ENCODE measurements around the gene GPS2. TPM values are rescaled to one million over a fixed set of nuclear protein-coding genes. Genes with fewer than 3 reads are reported as not detected.

The GPS2 gene
- total and polyA plus RNA-seq, 10 of the 15 experiments (the other 5 are each of a cell fraction or from before 2014, with no cell fraction given): 10.2 to 96.4 (median 42.5) TPM

- ChIA-PET POLR2A (no interaction called here), CTCF (interaction anchor here (0.7 to 1.5 kb wide), 5 partner anchors 7 to 83 kb away, joined by 3 read pairs; partner anchors contain the start of genes ACAP1 and PHF23), RAD21 (ENCODE audit: unreplicated experiment) (no interaction called here), SMC1A (ENCODE audit: uncharacterized antibody, unreplicated experiment) (interaction anchor here (1.1 kb wide), 1 partner anchor 23 kb away, joined by 3 read pairs; no protein-coding TSS in a partner anchor)
- peaks cover 9 to 41% of the 10 kb centered on the region in 2 experiments for H3K36me3 ChIP-seq (ENCODE audit: control insufficient read depth in 2 of 2, insufficient read depth in 2 of 2, low read length in 1 of 2)
- no peak for DNase-seq (ENCODE audit: low read depth, low spot score)
- no peak overlapping the region for H3K27ac ChIP-seq (ENCODE audit: control insufficient read depth, insufficient read depth)
- no peaks in the 10 kb centered on the region for H3K27me3 ChIP-seq (replicated peaks in 1 of 2; ENCODE audit: control insufficient read depth in 2 of 2, insufficient read depth in 2 of 2, low read length in 1 of 2)
- no peak overlapping the region for H3K4me2 ChIP-seq (ENCODE audit: control insufficient read depth, insufficient read depth)
- no TSS peak for BruUV-seq (replicated peaks)
- no peak for ATAC-seq
- peaks cover 4% of the 10 kb centered on the region for H3K4me1 ChIP-seq (ENCODE audit: control insufficient read depth, insufficient read depth, low read length)
- no peak for FAIRE-seq
- intact Hi-C loops (cut with micrococcal nuclease; ENCODE audit: unreplicated experiment) (no loop called here), in situ Hi-C loops (cut with MboI) (no loop called here)
- no peak overlapping the region for H3K9ac ChIP-seq (ENCODE audit: control insufficient read depth, insufficient read depth, low read length)
- H4K20me1 ChIP-seq (ENCODE audit: control insufficient read depth, insufficient read depth): no peaks in the 10 kb centered on the region
- H2AFZ ChIP-seq (ENCODE audit: control insufficient read depth, low read depth, low read length): no peak overlapping the region
- 94% methylated on average over 22 of the region's 22 CpGs for WGBS (ENCODE audit: insufficient coverage, insufficient replicate concordance, low lambda C conversion rate, missing lambda C conversion rate)
- H3K79me2 ChIP-seq (ENCODE audit: control insufficient read depth, insufficient read depth, low read length): peaks cover 2% of the 10 kb centered on the region
- no peak for TF ChIP-seq RBBP5 (conservative IDR thresholded peaks at IDR 0.05)
- no peaks in the 10 kb centered on the region for H3K9me3 ChIP-seq (replicated peaks; ENCODE audit: control insufficient read depth, insufficient read depth, low read length)
- H3K4me3 ChIP-seq: no peak overlapping the region
Observed at GRCh38 chr17:7322520-7323194, 7.5 kb upstream of the GPS2 start.

DNA sequence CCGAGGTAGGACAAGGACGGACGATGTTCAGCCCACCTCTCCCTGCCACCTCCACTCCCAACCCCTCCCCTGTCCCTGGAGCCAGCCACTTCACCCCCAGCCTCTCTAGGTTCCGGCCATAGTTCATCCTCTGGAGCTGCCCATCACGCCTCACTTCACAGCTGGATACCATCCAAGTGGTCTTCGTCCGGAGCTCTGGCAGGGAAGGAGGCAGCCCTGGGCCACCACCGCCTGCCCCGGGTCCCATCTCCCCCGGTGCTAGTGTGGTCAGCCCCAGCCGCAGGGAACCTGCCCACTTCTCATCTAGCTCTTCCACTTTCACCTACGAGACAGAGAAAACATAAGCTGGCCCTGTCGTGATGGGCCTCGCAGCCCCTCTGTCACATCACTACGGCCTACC lies 6.3 kb upstream of the GPS2 start:
- Histone ChIP-seq H3K36me3 (ENCODE audit: control insufficient read depth in 2 of 2, insufficient read depth in 2 of 2, low read length in 1 of 2) (peaks cover 9 to 43% of the 10 kb centered on the region in 2 experiments), H3K4me2 (ENCODE audit: control insufficient read depth, insufficient read depth) (no peak overlapping the region), H2AFZ (ENCODE audit: control insufficient read depth, low read depth, low read length) (no peak overlapping the region), H3K27me3 (replicated peaks in 1 of 2; ENCODE audit: control insufficient read depth in 2 of 2, insufficient read depth in 2 of 2, low read length in 1 of 2) (no peaks in the 10 kb centered on the region), H3K79me2 (ENCODE audit: control insufficient read depth, insufficient read depth, low read length) (no peaks in the 10 kb centered on the region), H3K9ac (ENCODE audit: control insufficient read depth, insufficient read depth, low read length) (no peak overlapping the region), H3K4me3 (no peak overlapping the region), H4K20me1 (ENCODE audit: control insufficient read depth, insufficient read depth) (no peaks in the 10 kb centered on the region), H3K9me3 (replicated peaks; ENCODE audit: control insufficient read depth, insufficient read depth, low read length) (no peaks in the 10 kb centered on the region), H3K4me1 (ENCODE audit: control insufficient read depth, insufficient read depth, low read length) (no peaks in the 10 kb centered on the region), H3K27ac (ENCODE audit: control insufficient read depth, insufficient read depth) (no peak overlapping the region)
- RAD21 ChIA-PET (ENCODE audit: unreplicated experiment): no interaction called here
- POLR2A ChIA-PET: no interaction called here
- WGBS (ENCODE audit: insufficient coverage, insufficient replicate concordance, low lambda C conversion rate, missing lambda C conversion rate): 92% methylated on average over 15 of the region's 15 CpGs
- FAIRE-seq: no peak
- TF ChIP-seq CREM (IDR thresholded peaks at IDR 0.05; ENCODE audit: low read depth) (no peak), NR2C2 (IDR thresholded peaks at IDR 0.05; ENCODE audit: borderline replicate concordance, control insufficient read depth, insufficient read length, low read depth) (no peak), ZNF622 (IDR thresholded peaks at IDR 0.05) (no peak), CHD4 (IDR thresholded peaks at IDR 0.05) (no peak)
- TF ChIP-seq, protein P1, sequence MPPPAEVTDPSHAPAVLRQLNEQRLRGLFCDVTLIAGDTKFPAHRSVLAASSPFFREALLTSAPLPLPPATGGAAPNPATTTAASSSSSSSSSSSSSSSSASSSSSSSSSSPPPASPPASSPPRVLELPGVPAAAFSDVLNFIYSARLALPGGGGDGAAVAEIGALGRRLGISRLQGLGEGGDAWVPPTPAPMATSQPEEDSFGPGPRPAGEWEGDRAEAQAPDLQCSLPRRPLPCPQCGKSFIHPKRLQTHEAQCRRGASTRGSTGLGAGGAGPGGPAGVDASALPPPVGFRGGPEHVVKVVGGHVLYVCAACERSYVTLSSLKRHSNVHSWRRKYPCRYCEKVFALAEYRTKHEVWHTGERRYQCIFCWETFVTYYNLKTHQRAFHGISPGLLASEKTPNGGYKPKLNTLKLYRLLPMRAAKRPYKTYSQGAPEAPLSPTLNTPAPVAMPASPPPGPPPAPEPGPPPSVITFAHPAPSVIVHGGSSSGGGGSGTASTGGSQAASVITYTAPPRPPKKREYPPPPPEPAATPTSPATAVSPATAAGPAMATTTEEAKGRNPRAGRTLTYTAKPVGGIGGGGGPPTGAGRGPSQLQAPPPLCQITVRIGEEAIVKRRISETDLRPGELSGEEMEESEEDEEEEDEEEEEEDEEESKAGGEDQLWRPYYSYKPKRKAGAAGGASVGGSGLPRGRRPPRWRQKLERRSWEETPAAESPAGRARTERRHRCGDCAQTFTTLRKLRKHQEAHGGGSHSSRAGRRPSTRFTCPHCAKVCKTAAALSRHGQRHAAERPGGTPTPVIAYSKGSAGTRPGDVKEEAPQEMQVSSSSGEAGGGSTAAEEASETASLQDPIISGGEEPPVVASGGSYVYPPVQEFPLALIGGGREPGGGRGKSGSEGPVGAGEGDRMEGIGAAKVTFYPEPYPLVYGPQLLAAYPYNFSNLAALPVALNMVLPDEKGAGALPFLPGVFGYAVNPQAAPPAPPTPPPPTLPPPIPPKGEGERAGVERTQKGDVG (CRISPR knock-in tag; IDR thresholded peaks at IDR 0.05): no peak
- no peak for ATAC-seq
- intact Hi-C loops (cut with micrococcal nuclease; ENCODE audit: unreplicated experiment) (no loop called here), in situ Hi-C loops (cut with MboI) (no loop called here)
- TSS peak; percentile 39 for BruUV-seq (replicated peaks)
- SMC1A ChIA-PET (ENCODE audit: uncharacterized antibody, unreplicated experiment): no interaction called here
- no peak for DNase-seq (ENCODE audit: low read depth, low spot score)
- CTCF ChIA-PET: interaction anchor here (0.7 to 2.7 kb wide), 7 partner anchors 8 to 41 kb away, joined by 3 to 9 read pairs (median 3); partner anchors contain the start of gene TMEM95

Data from GM12878 (cell line).